ENCODE data around the gene FAM131C. TPM values are rescaled to one million over a fixed set of nuclear protein-coding genes. Genes with fewer than 3 reads are reported as not detected.
A peak's percentile ranks its signal among the peaks of the same experiment; 100 is the strongest.

FAM131C gene
- polyA plus RNA-seq, 1 donor (not counting 4 experiments of a cell fraction or from before 2014, with no cell fraction given) = 0.31 TPM

- no peaks in the 10 kb centered on the region for H3K27me3 ChIP-seq (ENCODE audit: control insufficient read depth, extremely low read depth, insufficient read depth, low read length)
These were observed 7.1 kb upstream of the FAM131C start for GRCh38 chr1:16080422-16081150.

GRCh38 chr1:16078925-16079656 is 5.6 kb upstream of the FAM131C start:
- Histone ChIP-seq H3K36me3 (ENCODE audit: control insufficient read depth in 2 of 2, extremely low read depth in 1 of 2, insufficient read depth in 2 of 2, low read length in 2 of 2) (no peaks in the 10 kb centered on the region), H3K4me2 (ENCODE audit: control insufficient read depth, extremely low read depth, insufficient read depth, low read depth, low read length) (peak overlapping the region; percentile 20), H2AFZ (ENCODE audit: control insufficient read depth, low read length) (peak overlapping the region; percentile 11), H3K9me3 (ENCODE audit: control insufficient read depth, low read depth, low read length) (no peaks in the 10 kb centered on the region), H3K9me1 (ENCODE audit: control insufficient read depth, extremely low read depth, insufficient read depth, low read length) (no peaks in the 10 kb centered on the region), H3K4me3 (ENCODE audit: control insufficient read depth in 2 of 3, extremely low read depth in 1 of 3, insufficient read depth in 2 of 3, low read depth in 1 of 3, low read length in 3 of 3) (no peak overlapping the region), H3K4me1 (ENCODE audit: control insufficient read depth, extremely low read depth, insufficient read depth, low read length) (peaks cover 39% of the 10 kb centered on the region), H3K27me3 (ENCODE audit: control insufficient read depth, extremely low read depth, insufficient read depth, low read length) (no peaks in the 10 kb centered on the region), H4K20me1 (ENCODE audit: control insufficient read depth, extremely low read depth, insufficient read depth, low read length) (no peaks in the 10 kb centered on the region), H3K79me2 (ENCODE audit: control insufficient read depth, insufficient read depth, low read length) (no peaks in the 10 kb centered on the region), H3K9ac (ENCODE audit: control insufficient read depth, extremely low read depth, insufficient read depth, low read length) (no peak overlapping the region), H3K27ac (ENCODE audit: control insufficient read depth, insufficient read depth, low read length) (no peak overlapping the region)
- DNase-seq (ENCODE audit: low read depth, low spot score) = no peak
- TF ChIP-seq EZH2 (IDR thresholded peaks at IDR 0.05; ENCODE audit: low read length) = no peak
- TF ChIP-seq, protein P1, sequence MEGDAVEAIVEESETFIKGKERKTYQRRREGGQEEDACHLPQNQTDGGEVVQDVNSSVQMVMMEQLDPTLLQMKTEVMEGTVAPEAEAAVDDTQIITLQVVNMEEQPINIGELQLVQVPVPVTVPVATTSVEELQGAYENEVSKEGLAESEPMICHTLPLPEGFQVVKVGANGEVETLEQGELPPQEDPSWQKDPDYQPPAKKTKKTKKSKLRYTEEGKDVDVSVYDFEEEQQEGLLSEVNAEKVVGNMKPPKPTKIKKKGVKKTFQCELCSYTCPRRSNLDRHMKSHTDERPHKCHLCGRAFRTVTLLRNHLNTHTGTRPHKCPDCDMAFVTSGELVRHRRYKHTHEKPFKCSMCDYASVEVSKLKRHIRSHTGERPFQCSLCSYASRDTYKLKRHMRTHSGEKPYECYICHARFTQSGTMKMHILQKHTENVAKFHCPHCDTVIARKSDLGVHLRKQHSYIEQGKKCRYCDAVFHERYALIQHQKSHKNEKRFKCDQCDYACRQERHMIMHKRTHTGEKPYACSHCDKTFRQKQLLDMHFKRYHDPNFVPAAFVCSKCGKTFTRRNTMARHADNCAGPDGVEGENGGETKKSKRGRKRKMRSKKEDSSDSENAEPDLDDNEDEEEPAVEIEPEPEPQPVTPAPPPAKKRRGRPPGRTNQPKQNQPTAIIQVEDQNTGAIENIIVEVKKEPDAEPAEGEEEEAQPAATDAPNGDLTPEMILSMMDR (optimal IDR thresholded peaks at IDR 0.05 in 1 of 3, IDR thresholded peaks at IDR 0.05 in 1 of 3, conservative IDR thresholded peaks at IDR 0.05 in 1 of 3; ENCODE audit: extremely low read depth in 1 of 3, insufficient read depth in 2 of 3, low read length in 3 of 3) = peak in 2 of 3 experiments; percentile 94 to 95
- peak; percentile 75 for FAIRE-seq
- dilution Hi-C loops (cut with MboI; ENCODE audit: extremely low pct_ligation_motif_present, low sequenced_read_pairs) = no loop called here

More at GRCh38 chr1:16080422-16081150, 7.1 kb upstream of the FAM131C start:
- H4K20me1 ChIP-seq (ENCODE audit: control insufficient read depth, extremely low read depth, insufficient read depth, low read length) = no peaks in the 10 kb centered on the region
- no peaks in the 10 kb centered on the region for H3K9me1 ChIP-seq (ENCODE audit: control insufficient read depth, extremely low read depth, insufficient read depth, low read length)
- H3K79me2 ChIP-seq (ENCODE audit: control insufficient read depth, insufficient read depth, low read length) = no peaks in the 10 kb centered on the region
- no peak overlapping the region for H3K4me2 ChIP-seq (ENCODE audit: control insufficient read depth, extremely low read depth, insufficient read depth, low read depth, low read length)
- TF ChIP-seq EZH2 (IDR thresholded peaks at IDR 0.05; ENCODE audit: low read length) = no peak
- TF ChIP-seq, protein P1 (optimal IDR thresholded peaks at IDR 0.05 in 1 of 3, IDR thresholded peaks at IDR 0.05 in 1 of 3, conservative IDR thresholded peaks at IDR 0.05 in 1 of 3; ENCODE audit: extremely low read depth in 1 of 3, insufficient read depth in 2 of 3, low read length in 3 of 3) = no peak
- no peak for FAIRE-seq
- H3K27ac ChIP-seq (ENCODE audit: control insufficient read depth, insufficient read depth, low read length) = no peak overlapping the region
- H2AFZ ChIP-seq (ENCODE audit: control insufficient read depth, low read length) = no peak overlapping the region
- H3K36me3 ChIP-seq (ENCODE audit: control insufficient read depth in 2 of 2, extremely low read depth in 1 of 2, insufficient read depth in 2 of 2, low read length in 2 of 2) = no peaks in the 10 kb centered on the region
- DNase-seq (ENCODE audit: low read depth, low spot score) = no peak
- peaks cover 33% of the 10 kb centered on the region for H3K4me1 ChIP-seq (ENCODE audit: control insufficient read depth, extremely low read depth, insufficient read depth, low read length)
- dilution Hi-C loops (cut with MboI; ENCODE audit: extremely low pct_ligation_motif_present, low sequenced_read_pairs) = no loop called here
- H3K9ac ChIP-seq (ENCODE audit: control insufficient read depth, extremely low read depth, insufficient read depth, low read length) = no peak overlapping the region
- H3K4me3 ChIP-seq (ENCODE audit: control insufficient read depth in 2 of 3, extremely low read depth in 1 of 3, insufficient read depth in 2 of 3, low read depth in 1 of 3, low read length in 3 of 3) = no peak overlapping the region
- H3K9me3 ChIP-seq (ENCODE audit: control insufficient read depth, low read depth, low read length) = no peaks in the 10 kb centered on the region
